HL-60 (cell line): ENCODE measurements around the gene ABCA4.
"Not testable (repeated sequence)": the region's sequence is repeated elsewhere in the genome, so short reads cannot be mapped to it uniquely, and the experiment has no call there.

ENCODE experiments used
- POLR2AphosphoS5 ChIP-seq: IDR thresholded peaks from 2 replicates; pipeline ENCODE4 v1.6.1; 2012; ENCODE audit warnings: low read depth
- TF ChIP-seq, protein P1 (sequence below): IDR thresholded peaks from one replicate; pipeline ENCODE4 v1.5.1; 2011; ENCODE audit warnings: low read length, control low read depth, inconsistent platforms; ENCODE audit not compliant: insufficient read depth

DNA sequence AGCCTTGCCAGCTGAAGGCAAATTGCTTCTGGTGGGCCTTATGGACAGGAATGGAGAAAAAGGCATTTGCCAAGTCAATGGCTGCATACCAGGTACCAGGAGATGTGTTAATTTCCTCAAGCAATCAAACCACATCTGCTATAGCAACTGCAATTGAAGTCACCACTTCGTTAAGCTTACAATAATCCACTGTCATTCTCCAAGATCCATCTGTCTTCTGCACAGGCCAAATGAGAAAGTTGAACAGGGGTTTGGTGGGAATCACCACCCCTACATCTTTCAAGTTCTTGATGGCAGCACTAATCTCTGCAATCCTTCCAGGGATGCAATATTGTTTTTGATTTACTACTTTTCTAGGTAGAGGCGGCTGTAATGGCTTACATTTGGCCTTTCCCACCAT is 43.9 kb upstream of the ABCA4 start:
- TF ChIP-seq, protein P1, sequence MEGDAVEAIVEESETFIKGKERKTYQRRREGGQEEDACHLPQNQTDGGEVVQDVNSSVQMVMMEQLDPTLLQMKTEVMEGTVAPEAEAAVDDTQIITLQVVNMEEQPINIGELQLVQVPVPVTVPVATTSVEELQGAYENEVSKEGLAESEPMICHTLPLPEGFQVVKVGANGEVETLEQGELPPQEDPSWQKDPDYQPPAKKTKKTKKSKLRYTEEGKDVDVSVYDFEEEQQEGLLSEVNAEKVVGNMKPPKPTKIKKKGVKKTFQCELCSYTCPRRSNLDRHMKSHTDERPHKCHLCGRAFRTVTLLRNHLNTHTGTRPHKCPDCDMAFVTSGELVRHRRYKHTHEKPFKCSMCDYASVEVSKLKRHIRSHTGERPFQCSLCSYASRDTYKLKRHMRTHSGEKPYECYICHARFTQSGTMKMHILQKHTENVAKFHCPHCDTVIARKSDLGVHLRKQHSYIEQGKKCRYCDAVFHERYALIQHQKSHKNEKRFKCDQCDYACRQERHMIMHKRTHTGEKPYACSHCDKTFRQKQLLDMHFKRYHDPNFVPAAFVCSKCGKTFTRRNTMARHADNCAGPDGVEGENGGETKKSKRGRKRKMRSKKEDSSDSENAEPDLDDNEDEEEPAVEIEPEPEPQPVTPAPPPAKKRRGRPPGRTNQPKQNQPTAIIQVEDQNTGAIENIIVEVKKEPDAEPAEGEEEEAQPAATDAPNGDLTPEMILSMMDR: not testable (repeated sequence)
- not testable (repeated sequence) for TF ChIP-seq POLR2AphosphoS5
